K562 (cell line): Measurements from ENCODE around the gene AGO3.

Experiments
- ATF3 ChIP-seq, 2 experiments: fragments of 450-650 bp in 1 of 2; sonication (generic) in 1 of 2; formaldehyde crosslinking in 1 of 2; IDR thresholded peaks in 1 of 2; conservative IDR thresholded peaks in 1 of 2; 2 replicates each; pipeline versions ENCODE4 v1.6.1 to v1.8.1; 2016 to 2023; ENCODE audit warnings: mild to moderate bottlenecking in 2 of 2, moderate library complexity in 2 of 2, inconsistent platforms in 1 of 2, missing genetic modification reagents in 1 of 2
- CTCF ChIP-seq, 3 experiments: IDR thresholded peaks in 2 of 3; conservative IDR thresholded peaks in 1 of 3; 2 replicates each; pipeline ENCODE4 v1.5.1; 2011 to 2012; ENCODE audit warnings: low read length in 3 of 3, mild to moderate bottlenecking in 3 of 3, control low read depth in 2 of 3, improper control_type of control experiment in 1 of 3, inconsistent platforms in 1 of 3, low read depth in 1 of 3, mixed read lengths in 1 of 3, moderate library complexity in 1 of 3; ENCODE audit not compliant: insufficient read depth in 2 of 3
- IFI16 ChIP-seq: fragments of 250-450 bp; sonication (Bioruptor Pico); IDR thresholded peaks from 2 replicates; pipeline ENCODE4 v2.1.2; 2022; ENCODE audit warnings: mild to moderate bottlenecking, inconsistent platforms
- MECOM ChIP-seq: fragments of 250-450 bp; sonication (Bioruptor Pico); IDR thresholded peaks from 2 replicates; pipeline ENCODE4 v1.8.0; 2022; ENCODE audit warnings: inconsistent platforms
- MXI1 ChIP-seq: IDR thresholded peaks from 2 replicates; pipeline ENCODE4 v1.6.1; 2011; ENCODE audit warnings: low read depth, mild to moderate bottlenecking, improper control_type of control experiment, low read length
- POLR2AphosphoS5 ChIP-seq: IDR thresholded peaks from 2 replicates; pipeline ENCODE4 v1.6.1; 2011; ENCODE audit warnings: mild to moderate bottlenecking, low read depth, low read length, moderate library complexity; ENCODE audit not compliant: control insufficient read depth, insufficient read depth
- REST ChIP-seq, 2 experiments: fragments of 450-650 bp; formaldehyde crosslinking in 1 of 2; IDR thresholded peaks; 2 replicates each; pipeline versions ENCODE4 v1.4.0 to v1.6.1; 2014 to 2020; ENCODE audit warnings: mild to moderate bottlenecking in 2 of 2, borderline replicate concordance in 1 of 2, low read depth in 1 of 2
- ZNF274 ChIP-seq: IDR thresholded peaks from 2 replicates; pipeline ENCODE4 v1.6.1; 2011; ENCODE audit warnings: low read depth, mild to moderate bottlenecking, low read length, moderate library complexity, borderline replicate concordance

DNA sequence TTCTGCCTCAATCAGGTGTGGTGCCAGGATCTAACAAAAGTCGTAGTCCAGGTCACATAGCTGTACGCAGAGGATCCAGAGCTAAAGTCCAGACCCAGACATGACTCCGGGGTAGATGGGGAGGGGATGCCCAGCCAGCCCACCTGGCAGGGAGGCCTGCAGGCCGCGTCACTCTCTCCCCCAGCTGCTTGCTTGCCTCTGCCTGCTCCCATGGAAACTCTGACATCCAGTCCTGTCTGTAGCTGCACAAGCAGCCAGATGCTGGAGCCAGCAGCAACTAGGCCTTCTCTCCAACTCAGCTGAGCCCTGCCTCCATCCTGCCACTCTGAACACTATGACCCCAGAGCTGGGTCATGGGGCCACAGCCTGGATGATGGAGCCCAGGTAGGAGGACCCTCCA, 186.0 kb downstream of the AGO3 start:
- TF ChIP-seq ZNF274 (no peak), MECOM (CRISPR knock-in tag) (no peak), POLR2AphosphoS5 (no peak), CTCF (IDR thresholded peaks at IDR 0.05 in 2 of 3, conservative IDR thresholded peaks at IDR 0.05 in 1 of 3; ENCODE audit: insufficient read depth in 2 of 3, low read depth in 1 of 3, low read length in 3 of 3) (no peak), MXI1 (no peak), IFI16 (CRISPR knock-in tag) (no peak), ATF3 (IDR thresholded peaks at IDR 0.05) (no peak), ATF3 (CRISPR knock-in tag; conservative IDR thresholded peaks at IDR 0.05) (no peak), REST (IDR thresholded peaks at IDR 0.05; ENCODE audit: borderline replicate concordance) (no peak), REST (CRISPR knock-in tag; IDR thresholded peaks at IDR 0.05; ENCODE audit: low read depth) (no peak)
